ENCODE results near the gene TMEM106A. TPM values are rescaled to one million over a fixed set of nuclear protein-coding genes. Genes with fewer than 3 reads are reported as not detected.
"Not testable (repeated sequence)": the region's sequence is repeated elsewhere in the genome, so short reads cannot be mapped to it uniquely, and the experiment has no call there.

The TMEM106A gene
- total RNA-seq, 2 experiments from 2014 or later: 10.1 to 10.4 TPM

GRCh38 chr17:43232021-43232699 lies 20.5 kb downstream of the TMEM106A start:
- intact Hi-C loops (cut with micrococcal nuclease); H3K27me3 Mint-ChIP-seq; H3K27ac Mint-ChIP-seq; H3K4me1 Mint-ChIP-seq (ENCODE audit: low read depth); CTCF ChIA-PET; POLR2A ChIA-PET; H3K9me3 Mint-ChIP-seq; H3K36me3 Mint-ChIP-seq; H3K4me3 Mint-ChIP-seq: not testable (repeated sequence)
- DNase-seq: peak; percentile 48

GRCh38 chr17:43233263-43233662 lies 21.6 kb downstream of the TMEM106A start:
- H3K9me3 Mint-ChIP-seq; H3K4me1 Mint-ChIP-seq (ENCODE audit: low read depth); H3K27me3 Mint-ChIP-seq; H3K4me3 Mint-ChIP-seq; H3K27ac Mint-ChIP-seq; intact Hi-C loops (cut with micrococcal nuclease); H3K36me3 Mint-ChIP-seq; POLR2A ChIA-PET; DNase-seq; CTCF ChIA-PET: not testable (repeated sequence)

GRCh38 chr17:43233877-43234276 lies 22.2 kb downstream of the TMEM106A start, which contains the start of gene RNU2-1:
RNU2-1 (minus strand) TSS chr17:43233977.
- H3K36me3 Mint-ChIP-seq; H3K4me3 Mint-ChIP-seq; intact Hi-C loops (cut with micrococcal nuclease); H3K27me3 Mint-ChIP-seq; H3K9me3 Mint-ChIP-seq; H3K4me1 Mint-ChIP-seq (ENCODE audit: low read depth); H3K27ac Mint-ChIP-seq; CTCF ChIA-PET; POLR2A ChIA-PET; DNase-seq: not testable (repeated sequence)

GRCh38 chr17:43239597-43239996 lies 27.9 kb downstream of the TMEM106A start:
- intact Hi-C loops (cut with micrococcal nuclease); H3K4me1 Mint-ChIP-seq (ENCODE audit: low read depth); CTCF ChIA-PET; POLR2A ChIA-PET; H3K27ac Mint-ChIP-seq; H3K9me3 Mint-ChIP-seq; DNase-seq; H3K27me3 Mint-ChIP-seq; H3K4me3 Mint-ChIP-seq; H3K36me3 Mint-ChIP-seq: not testable (repeated sequence)

GRCh38 chr17:43240596-43241352 lies 29.1 kb downstream of the TMEM106A start:
- CTCF ChIA-PET; intact Hi-C loops (cut with micrococcal nuclease); H3K27ac Mint-ChIP-seq; H3K4me1 Mint-ChIP-seq (ENCODE audit: low read depth); H3K4me3 Mint-ChIP-seq; H3K9me3 Mint-ChIP-seq; H3K27me3 Mint-ChIP-seq; POLR2A ChIA-PET; DNase-seq; H3K36me3 Mint-ChIP-seq: not testable (repeated sequence)

GRCh38 chr17:43246456-43246855 lies 34.8 kb downstream of the TMEM106A start:
- CTCF ChIA-PET; H3K27ac Mint-ChIP-seq; POLR2A ChIA-PET; H3K4me3 Mint-ChIP-seq; intact Hi-C loops (cut with micrococcal nuclease); H3K9me3 Mint-ChIP-seq; DNase-seq; H3K36me3 Mint-ChIP-seq; H3K4me1 Mint-ChIP-seq (ENCODE audit: low read depth); H3K27me3 Mint-ChIP-seq: not testable (repeated sequence)

Other genes with a start within 250 kb of the TMEM106A start
- gene AARSD1, start 247.4 kb upstream of the TMEM106A start, total RNA-seq: 10 to 100 TPM; 38.7 to 43.1 TPM
- gene PTGES3L, start 231.8 kb upstream of the TMEM106A start, total RNA-seq: under 1 TPM; 0.53 to 0.64 TPM
- gene RUNDC1, start 231.3 kb upstream of the TMEM106A start, total RNA-seq: 10 to 100 TPM in 1 of 2 experiments, 1 to 10 TPM in 1; 10.0 to 11.5 TPM
- gene RPL27, start 213.5 kb upstream of the TMEM106A start, total RNA-seq: 1,000 to 10,000 TPM; 1,552 to 1,589 TPM
- gene IFI35, start 205.1 kb upstream of the TMEM106A start, total RNA-seq: 10 to 100 TPM; 66.0 to 68.6 TPM
- 10 to 100 TPM; 45.3 to 49.6 TPM for gene VAT1, start 189.5 kb upstream of the TMEM106A start, total RNA-seq
- gene RND2, start 186.6 kb upstream of the TMEM106A start, total RNA-seq: under 1 TPM in 1 of 2 experiments, not detected in 1; 0.07 TPM
- 100 to 1,000 TPM in 1 of 2 experiments, 10 to 100 TPM in 1; 92.8 to 103 TPM for gene BRCA1, start 86.5 kb upstream of the TMEM106A start, total RNA-seq
- 10 to 100 TPM; 62.0 to 65.9 TPM for gene NBR1, start 40.7 kb upstream of the TMEM106A start, total RNA-seq
- not detected for gene CCDC200, start 16.7 kb downstream of the TMEM106A start, total RNA-seq
- 1,000 to 10,000 TPM; 5,509 to 5,687 TPM for gene RNU2-1, start 22.1 kb downstream of the TMEM106A start, total RNA-seq
- gene ARL4D, start 187.1 kb downstream of the TMEM106A start, total RNA-seq: 1 to 10 TPM; 2.3 TPM